GM12874 (cell line): Measurements from ENCODE around the gene SNTB2.

Source experiments
- CTCF ChIP-seq: IDR thresholded peaks from 2 replicates; pipeline ENCODE4 v1.5.1; 2011; ENCODE audit warnings: low read depth, mild to moderate bottlenecking, control low read depth, low read length, moderate library complexity; ENCODE audit not compliant: insufficient read depth

The SNTB2 gene

GRCh38 chr16:69329369-69330285, 142.7 kb downstream of the SNTB2 start:
- TF ChIP-seq CTCF: no peak

GRCh38 chr16:69330286-69331109, 143.5 kb downstream of the SNTB2 start, which contains the start of gene PDF:
Gene PDF, minus strand, starts transcription at chr16:69330588. Its CDS starts 18 bp downstream, at chr16:69330570.
- TF ChIP-seq CTCF: no peak

- no peak for TF ChIP-seq CTCF
Observed at GRCh38 chr16:69334696-69335095, 147.7 kb downstream of the SNTB2 start.

GRCh38 chr16:69338557-69339288, 151.8 kb downstream of the SNTB2 start:
- no peak for TF ChIP-seq CTCF

- TF ChIP-seq CTCF: peak; percentile 77
Observed at GRCh38 chr16:69339289-69340094, 152.5 kb downstream of the SNTB2 start, which contains the start of the genes COG8 and NIP7. Gene COG8, minus strand, starts transcription at chr16:69339564. Its CDS starts 12 bp downstream, at chr16:69339552. Gene NIP7, plus strand, starts transcription at chr16:69339772. Its CDS starts 58 bp downstream, at chr16:69339830.

- TF ChIP-seq CTCF: no peak
Observed at GRCh38 chr16:69340095-69340644, 153.2 kb downstream of the SNTB2 start.
